HL-60/S4 (cell line): Measurements from ENCODE around the gene DUSP14.
"Not testable (repeated sequence)": the region's sequence is repeated elsewhere in the genome, so short reads cannot be mapped to it uniquely, and the experiment has no call there.

Experiments used
- in situ Hi-C: fragments of 300-500 bp; cut with MboI; formaldehyde crosslinking; loops from 2 replicates; pipeline ENCODE4 v1.14.3; 2022; ENCODE audit warnings: low sequenced_read_pairs

DUSP14 gene, protein sequence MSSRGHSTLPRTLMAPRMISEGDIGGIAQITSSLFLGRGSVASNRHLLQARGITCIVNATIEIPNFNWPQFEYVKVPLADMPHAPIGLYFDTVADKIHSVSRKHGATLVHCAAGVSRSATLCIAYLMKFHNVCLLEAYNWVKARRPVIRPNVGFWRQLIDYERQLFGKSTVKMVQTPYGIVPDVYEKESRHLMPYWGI

DNA sequence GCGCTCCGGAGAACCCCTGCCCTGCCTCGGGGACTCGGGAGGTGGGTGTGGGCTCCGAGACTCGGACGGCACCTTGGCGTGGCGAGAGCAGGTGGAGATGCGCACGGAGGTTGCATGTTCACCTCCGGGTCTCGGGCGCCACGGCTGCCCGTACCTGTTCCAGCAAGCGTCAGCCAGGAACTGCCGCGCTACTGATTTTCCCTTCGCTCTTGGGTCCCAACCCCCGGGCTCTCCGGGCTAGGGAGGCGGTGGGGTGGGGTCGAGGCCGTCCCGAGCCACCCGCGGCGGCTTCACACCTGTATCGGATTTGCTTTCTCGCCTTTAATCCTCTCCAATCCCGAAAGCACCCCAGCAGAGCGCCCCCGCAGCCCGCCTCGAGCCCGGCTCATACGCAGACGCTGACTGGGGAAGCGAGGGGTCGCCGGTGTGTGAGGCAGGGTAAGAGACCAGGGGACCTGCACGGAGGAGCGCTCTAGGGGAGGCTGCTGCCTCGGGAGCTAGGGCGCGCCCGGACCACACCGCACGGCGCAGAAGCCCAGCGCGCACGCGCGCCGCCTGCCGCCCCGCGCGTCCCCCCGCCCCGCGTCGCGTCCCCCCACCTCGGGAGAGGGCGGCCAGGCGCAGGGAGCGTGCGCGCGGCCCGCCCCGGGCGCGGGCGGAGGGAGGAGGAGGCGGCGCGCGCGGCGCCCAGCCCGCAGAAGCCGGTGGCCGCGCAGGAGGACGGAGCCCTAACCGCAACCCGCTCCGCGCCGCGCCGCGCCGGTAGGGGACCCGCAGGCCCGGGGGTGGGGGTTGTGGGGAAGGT, at the start of gene DUSP14:
TSS of gene DUSP14 (plus strand) at position 695 of the 805 bp plus-strand sequence. CDS start 22,382 bp downstream, outside the sequence.
- in situ Hi-C loops: no loop called here

DNA sequence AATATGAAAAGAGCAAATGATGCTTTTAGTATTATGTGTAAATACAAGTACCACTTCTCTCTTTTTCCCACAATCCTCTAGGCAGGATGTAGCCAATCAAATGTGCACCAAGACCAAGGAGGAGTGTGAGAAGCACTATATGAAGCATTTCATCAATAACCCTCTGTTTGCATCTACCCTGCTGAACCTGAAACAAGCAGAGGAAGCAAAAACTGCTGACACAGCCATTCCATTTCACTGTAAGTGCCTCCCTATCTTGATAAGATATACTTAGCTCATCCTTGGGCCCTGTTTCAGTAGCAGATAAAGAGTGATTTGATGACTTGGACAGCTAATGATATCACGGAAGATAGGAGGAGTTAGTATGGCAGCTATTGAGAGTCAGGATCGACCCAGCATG, 49.3 kb upstream of the DUSP14 start:
- in situ Hi-C loops: no loop called here

DNA sequence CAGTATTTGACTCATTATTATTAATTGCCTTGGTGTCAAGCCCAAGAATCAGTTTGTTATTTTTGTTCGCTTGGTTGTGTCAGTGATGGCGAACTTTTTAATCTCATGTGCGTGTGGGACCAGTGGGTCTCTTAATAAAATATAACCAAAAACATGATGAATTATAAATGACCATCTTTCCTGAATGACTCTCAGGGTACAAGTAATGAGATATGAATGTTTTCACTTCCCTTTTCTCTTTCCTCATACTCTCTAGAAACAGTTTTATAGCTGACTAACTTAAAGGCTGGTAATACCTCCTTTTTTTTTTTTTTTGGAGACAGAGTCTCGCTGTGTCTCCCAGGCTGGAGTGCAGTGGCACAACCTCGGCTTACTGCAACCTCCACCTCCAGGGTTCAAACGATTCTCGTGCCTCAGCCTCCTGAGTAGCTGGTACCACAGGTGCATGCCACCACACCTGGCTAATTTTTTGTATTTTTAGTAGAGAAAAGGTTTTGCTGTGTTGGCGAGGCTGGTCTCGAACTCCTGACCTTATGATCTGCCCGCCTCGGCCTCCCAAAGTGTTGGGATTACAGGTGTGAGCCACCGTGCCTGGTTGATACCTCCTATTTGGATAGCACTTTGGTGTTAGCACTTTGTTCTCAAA, 48.2 kb upstream of the DUSP14 start:
- in situ Hi-C loops: not testable (repeated sequence)

DNA sequence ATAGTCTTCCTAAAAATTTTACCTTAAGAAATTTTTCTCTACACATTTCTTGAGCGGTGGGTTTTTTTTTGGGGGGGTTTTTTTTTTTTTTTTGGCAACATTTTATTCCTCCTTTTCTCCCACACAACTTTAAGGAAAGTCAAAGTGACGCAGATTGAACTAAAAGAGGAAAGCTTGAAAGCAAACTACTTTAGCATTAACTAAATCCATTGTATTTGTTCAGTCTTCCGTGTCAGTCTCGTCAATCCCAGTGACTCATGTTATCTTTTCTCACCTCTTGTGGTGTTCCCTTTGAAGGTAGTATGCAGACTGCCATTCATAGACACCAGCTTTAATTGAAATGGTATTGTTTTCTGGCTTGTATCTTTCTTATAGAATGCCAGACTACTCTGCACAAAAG, 43.7 kb upstream of the DUSP14 start:
- in situ Hi-C loops: no loop called here

DNA sequence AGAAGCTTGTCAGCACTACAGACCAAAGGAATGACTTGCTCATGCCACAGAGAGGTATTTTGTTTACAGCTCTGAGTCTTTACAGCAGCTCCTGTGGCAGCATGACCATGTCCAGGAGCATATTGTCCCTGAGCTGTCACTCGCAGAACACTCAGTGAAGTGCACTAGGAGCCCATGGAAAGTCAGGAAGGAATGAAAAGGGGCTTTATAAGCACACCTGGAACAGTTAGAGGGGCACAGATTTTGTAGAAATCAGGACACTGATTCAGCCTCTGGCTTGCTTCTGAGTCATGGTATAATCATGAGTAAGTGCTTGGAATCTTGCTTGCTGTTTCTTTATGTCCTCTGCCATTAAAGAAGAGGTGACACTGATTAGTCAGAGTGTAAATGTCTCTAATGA, 42.0 kb upstream of the DUSP14 start:
- in situ Hi-C loops: no loop called here

DNA sequence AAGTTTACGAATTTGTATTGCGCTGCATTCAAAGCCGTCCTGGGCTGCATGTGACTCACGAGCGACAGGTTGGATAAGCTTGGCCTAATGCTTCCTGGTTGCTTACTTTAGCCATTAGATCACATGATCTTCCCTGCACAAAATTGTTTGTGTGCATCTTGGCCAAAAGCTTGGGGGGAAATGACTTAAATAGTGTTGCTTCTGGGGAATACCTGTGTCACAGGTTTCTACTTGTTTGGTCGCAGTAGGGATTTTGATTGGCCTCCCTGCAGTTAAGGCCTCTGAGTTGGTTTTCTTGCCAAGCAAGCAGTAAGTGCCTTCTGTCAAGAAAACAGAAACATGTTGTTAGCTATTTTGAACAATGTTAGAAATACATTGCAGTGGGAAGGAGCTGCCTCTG, 39.6 kb upstream of the DUSP14 start:
- in situ Hi-C loops: no loop called here

DNA sequence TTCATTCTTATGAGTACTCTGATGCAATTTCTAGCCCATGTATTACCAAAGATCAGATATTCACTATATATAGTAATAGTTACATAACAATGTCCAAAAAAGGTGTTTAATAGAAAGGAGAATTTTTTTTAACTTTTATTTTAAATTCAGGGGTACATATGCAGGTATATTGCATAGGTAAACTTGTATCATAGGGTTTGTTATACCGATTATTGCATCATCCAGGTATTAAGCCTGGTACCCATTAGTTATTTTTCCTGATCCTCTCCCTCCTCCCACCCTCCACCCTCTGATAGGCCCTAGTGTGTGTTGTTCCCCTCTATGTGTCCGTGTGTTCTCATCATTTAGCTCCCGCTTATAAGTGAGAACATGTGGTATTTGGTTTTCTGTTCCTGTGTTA, 31.9 kb upstream of the DUSP14 start:
- in situ Hi-C loops: not testable (repeated sequence)

DNA sequence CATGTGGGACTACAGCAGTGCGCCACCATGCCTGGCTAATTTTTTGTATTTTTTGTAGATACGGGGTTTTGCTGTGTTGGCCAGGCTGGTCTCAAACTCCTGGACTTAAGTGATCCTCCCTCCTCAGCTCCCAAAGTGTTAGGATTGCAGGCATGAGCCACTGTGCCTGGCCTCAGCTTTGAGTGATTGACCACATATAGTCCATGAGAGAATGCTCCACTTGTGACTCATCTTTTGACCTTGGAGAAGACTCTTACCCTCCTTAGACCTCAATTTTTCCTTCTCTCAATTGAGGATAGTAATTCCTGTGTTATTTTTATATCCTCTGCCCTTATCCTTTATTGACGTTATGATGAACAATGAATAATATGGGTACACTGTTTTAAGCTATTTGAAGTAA, 30.9 kb upstream of the DUSP14 start:
- in situ Hi-C loops: no loop called here

DNA sequence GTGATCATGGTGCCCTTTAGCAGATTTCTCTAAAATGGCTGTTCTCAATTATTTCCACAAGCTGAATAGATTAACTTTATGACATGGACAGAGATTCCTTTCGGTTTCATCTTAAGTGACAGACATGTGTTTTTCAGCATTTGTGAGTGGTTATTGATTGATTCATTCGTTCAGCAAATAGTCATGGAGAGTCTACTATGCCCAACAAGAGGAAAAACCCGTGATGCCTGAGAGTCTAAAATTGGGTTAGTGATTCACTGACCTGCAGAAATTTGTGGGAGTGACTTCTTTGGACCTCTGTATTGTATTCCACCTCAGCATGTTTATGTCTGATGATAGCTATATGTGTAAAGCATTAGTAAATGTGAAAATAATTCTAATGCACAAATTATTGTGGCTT, 28.0 kb upstream of the DUSP14 start:
- in situ Hi-C loops: no loop called here

DNA sequence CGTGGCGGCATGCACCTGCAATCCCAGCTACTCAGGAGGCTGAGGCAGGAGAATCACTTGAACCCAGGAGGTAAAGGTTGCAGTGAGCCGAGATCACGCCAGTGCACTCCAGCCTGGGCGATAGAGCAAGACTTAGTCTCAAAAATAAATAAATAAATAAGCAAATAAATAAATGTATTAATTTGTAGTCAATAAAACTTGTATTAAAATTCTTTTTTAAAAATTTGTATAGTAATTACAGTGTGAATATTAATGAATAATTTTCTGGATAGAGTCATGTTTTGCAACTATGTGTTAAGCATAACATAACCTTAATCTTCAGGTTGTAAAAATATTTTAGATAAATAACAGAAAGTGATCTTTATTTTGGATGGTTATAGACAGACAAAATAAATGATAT, 27.2 kb upstream of the DUSP14 start:
- in situ Hi-C loops: no loop called here

DNA sequence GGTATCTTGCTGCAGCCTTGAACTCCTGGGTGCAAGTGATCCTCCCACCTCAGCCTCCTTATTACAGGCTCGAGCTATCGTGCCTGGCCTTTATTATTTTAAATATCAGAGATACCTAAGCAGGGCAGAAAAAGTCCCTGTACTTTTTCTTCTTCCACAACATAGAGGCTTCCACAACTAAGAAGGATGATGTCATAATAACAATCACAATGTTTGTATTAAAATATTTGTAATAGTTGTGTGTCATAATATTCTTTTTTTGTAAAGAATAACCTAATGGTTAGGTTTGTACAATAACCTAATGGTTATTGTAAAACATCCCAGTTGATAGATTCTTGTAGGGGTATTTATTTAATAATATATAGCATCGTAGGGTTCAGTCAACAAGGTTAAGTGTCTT, 26.7 kb upstream of the DUSP14 start:
- in situ Hi-C loops: no loop called here

DNA sequence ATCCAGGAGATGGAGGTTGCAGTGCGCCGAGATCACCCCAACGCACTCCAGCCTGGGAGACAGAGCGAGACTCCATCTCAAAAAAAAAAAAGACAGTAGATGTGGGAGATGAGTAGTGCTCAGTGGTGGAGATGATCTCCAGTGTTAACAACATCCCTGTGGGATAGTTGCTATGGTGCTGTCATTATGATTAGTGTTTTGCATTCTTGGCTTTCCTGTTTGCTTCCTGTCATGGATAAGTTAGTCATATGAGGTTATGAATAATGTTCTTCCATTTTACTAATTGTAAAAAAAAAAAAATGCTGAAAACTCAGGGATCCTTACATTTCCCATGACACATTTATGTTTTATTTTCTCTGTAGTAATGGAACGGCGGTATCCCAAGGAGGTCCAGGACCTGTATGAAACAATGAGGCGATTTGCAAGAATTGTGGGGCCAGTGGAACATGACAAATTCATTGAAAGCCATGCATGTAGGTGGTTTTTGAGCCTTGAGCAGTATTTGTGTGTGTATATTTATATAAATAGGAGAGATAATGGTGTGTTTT, 24.5 kb upstream of the DUSP14 start:
- in situ Hi-C loops: no loop called here

DNA sequence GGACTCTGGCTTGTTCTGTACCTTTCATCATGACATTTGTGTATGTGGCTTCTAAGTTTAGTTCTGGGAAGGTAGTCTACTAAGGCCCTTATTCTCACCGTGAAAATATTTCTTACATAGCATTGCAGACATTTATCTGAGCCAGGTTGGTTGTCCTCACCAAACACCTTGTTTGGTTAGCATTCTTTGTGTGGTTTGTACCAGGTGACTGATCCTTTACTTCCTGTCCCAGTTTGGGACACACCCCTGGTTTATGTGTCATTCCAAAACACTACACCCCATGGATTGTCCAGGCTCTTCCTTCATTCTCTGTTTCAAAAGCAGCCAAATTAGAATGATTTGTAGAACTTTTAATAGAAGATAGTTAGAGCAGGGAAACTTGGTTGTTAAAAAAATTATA, 23.2 kb upstream of the DUSP14 start:
- in situ Hi-C loops: no loop called here

DNA sequence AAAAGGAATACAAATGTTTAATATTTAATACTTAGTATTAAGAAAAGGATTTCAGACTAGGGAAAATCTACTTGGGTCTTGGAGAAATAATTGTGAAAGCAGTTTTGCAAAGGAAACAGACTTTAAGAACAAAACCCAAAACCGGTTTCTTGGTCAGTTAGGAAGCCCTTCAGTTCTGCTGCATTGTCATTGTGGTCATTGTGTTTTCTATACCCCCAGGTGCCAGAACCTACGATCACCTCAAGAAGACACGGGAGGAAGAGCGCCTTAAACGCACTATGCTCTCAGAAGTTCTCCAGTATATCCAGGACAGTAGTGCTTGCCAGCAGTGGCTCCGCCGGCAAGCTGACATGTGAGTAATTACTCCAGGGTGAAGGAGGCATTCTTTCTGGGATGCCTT, 19.5 kb upstream of the DUSP14 start:
- in situ Hi-C loops: no loop called here

DNA sequence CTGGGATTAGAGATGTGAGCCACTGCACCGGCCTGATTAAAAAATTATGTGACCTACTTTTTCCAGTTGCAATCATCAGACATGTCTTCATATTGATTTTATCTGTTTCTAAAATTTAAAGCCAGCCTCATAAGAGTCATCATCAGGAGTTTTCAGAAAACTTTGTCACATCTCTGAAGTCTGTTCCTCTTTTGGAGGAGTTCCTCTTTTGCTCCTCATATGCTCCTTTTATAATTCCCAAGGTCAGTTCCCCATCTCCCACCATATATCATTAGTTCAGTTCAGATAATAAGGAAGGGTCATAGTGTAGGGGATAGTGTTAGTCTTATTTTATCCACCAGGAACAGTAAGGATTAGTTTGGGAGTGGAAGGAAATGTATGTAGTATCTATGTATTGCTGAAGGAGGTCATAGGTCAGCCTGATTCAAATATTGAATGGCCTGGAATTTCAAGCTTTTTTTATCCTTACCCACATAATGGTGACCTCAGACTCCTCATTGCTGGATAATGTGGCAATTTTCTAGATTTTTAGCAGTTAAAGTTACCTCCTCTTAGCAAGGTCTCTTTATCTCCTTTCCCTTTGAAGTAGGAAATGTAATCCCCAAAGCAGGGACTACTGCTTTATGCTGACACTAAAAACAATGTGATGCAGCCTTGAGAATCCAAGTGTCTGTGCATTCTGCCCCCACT, 13.8 kb upstream of the DUSP14 start:
- in situ Hi-C loops: no loop called here

DNA sequence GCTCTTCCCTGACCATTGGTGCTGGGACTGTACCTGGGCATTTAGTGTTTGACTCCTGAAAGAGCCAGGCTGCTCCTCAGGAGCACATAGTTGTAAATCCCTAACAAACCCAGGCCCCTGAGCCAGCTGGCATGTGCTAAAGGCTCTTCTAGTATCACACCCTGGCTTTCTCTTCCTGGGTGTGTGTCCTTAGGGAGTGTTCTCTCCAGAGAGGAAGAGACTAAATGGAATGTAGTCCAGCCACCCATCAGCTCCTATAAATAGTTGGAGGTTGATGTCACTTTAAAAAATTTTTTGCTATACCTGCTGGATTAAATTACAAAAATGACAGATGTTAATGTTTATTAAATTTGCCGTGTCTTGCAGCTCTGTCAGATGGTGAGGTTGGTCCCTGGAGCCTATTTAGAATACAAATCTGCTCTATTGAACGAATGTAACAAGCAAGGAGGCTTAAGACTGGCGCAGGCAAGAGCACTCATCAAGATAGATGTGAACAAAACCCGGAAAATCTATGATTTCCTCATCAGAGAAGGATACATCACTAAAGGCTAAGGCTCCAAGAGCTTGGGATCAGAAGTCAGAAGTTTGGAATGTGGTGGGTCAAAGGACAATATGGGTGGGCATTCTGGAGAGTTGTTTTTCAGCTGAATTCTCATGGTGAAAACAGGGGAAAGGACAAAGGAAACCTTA, 13.1 kb upstream of the DUSP14 start:
- in situ Hi-C loops: no loop called here

DNA sequence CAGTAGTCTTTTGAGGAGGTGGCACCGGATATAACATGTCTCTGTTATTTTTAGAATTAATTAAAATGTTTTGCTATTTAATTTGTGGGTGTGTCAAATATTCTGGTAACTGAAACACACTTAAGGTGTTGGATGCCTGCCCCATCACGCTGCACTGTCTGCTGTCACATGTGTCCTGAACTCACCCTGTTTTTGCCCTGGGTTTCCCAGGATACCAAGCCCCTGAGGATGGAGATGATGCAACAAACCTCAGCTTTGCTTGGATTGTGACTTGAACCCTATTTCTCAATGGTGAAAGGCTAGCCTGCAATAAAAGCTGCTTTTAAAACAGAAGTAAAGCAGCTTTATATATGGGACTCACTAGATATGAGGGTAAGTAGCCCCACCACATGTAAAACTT, 11.5 kb upstream of the DUSP14 start:
- in situ Hi-C loops: no loop called here

DNA sequence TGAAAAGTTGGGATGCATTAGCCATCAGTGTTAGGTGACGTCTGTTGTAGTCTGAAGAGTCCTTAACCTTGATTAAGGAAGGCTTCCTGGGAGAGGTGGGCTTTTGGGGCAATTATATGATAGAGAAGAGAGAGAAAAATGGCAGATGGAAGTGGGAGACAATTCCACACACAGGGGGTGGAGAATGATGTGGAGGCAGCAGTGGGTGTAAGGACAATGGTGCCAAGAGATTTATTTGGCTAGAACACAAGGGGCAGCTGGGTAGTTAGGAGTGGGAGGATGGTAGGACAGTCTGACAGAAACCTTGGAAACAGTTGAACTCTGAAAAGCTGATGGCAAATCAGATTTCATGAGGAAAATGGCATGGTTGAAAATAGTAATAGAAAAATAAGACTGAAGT, 10.7 kb upstream of the DUSP14 start:
- in situ Hi-C loops: no loop called here

DNA sequence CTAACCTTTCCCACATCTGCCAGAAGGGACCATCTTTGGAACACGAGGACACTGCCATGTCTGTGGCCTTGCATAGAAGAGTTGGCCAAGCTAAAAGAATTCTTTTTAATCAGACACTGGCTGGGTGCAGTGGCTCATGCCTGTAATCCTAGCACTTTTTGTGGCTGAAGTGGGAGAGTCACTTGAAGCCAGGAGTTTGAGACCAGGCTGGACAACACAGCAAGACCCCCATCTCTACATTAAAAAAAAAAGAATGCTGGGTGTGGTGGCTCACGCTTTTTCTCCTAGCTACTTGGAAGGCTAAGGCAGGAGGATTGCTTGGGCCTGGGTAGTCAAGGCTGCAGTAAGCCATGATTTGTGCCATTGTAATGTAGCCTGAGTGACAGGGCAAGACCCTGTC, 9.3 kb upstream of the DUSP14 start:
- in situ Hi-C loops: no loop called here

DNA sequence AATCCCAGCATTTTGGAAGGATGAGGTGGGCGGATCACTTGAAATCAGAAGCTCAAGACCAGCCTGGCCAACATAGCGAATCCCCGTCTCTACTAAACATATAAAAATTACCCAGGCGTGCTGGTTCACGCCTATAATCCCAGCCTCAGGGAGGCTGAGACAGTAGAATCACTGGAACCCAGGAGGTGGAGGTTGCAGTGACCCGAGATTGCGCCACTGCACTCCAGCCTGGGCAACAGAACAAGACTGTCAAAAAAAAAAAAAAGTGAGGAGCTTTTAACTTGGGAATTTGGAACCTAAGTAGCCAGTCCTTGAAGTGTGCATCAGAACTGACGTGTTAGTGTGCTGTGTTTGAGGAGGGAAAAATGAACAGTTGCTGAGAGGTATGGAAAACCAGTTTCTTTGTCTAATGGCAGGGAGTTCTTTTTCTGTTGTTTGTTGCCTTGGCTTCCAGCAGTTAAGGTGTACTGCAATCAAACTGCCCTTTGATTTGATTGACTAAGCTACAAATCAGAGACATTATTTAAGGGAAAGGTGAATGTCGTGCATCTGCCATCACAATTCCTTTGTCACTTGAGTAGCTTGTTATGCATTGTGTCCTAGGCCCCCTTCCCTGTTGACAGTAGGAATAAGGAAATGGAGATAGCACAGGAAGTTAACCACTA, 8.6 kb upstream of the DUSP14 start:
- in situ Hi-C loops: no loop called here
